Common myeloid progenitor, CD34-positive (primary cell): Measurements from ENCODE around the gene ATF2.

Experiments used
- CTCF ChIA-PET: fragments of 350-600 bp; sonication (Branson Sonifier 250); formaldehyde crosslinking; loops from one replicate; lab custom pipeline; 2021; ENCODE audit warnings: antibody characterized with exemption; lab: Charles Lee
- POLR2A ChIA-PET: fragments of 350-600 bp; sonication (Branson Sonifier 250); formaldehyde crosslinking; loops from one replicate; lab custom pipeline; 2021; ENCODE audit warnings: antibody characterized with exemption; lab: Charles Lee
- DNase-seq, 3 donors: peaks; one replicate each; pipeline versions ENCODE4 v3.0.0 to v3.0.0-alpha.2; 2013
- H3K27ac ChIP-seq, 2 experiments: 1 replicate in 1 of 2; 2 replicates in 1 of 2; pipeline ENCODE4 v1.7.0; 2013; ENCODE audit warnings: inconsistent platforms in 2 of 2, low read length in 2 of 2, mild to moderate bottlenecking in 2 of 2, low read depth in 1 of 2, moderate library complexity in 1 of 2; ENCODE audit not compliant: severe bottlenecking in 2 of 2, insufficient read depth in 1 of 2, poor library complexity in 1 of 2
- H3K27me3 ChIP-seq, 5 experiments: replicated peaks in 2 of 5; 1 replicate in 3 of 5; 2 replicates in 2 of 5; pipeline versions ENCODE4 v1.6.1 to v1.7.0; 2013; ENCODE audit warnings: low read length in 4 of 5, mild to moderate bottlenecking in 2 of 5, moderate library complexity in 2 of 5, inconsistent platforms in 1 of 5; ENCODE audit not compliant: insufficient read depth in 5 of 5, control insufficient read depth in 4 of 5
- H3K36me3 ChIP-seq, 4 experiments: 1 replicate in 2 of 4; 2 replicates in 2 of 4; pipeline versions ENCODE4 v1.6.1 to v1.7.0; 2013; ENCODE audit warnings: low read length in 3 of 4, control low read depth in 1 of 4, mild to moderate bottlenecking in 1 of 4; ENCODE audit not compliant: control insufficient read depth in 4 of 4, insufficient read depth in 4 of 4
- H3K4me1 ChIP-seq, 4 experiments: 1 replicate in 3 of 4; 2 replicates in 1 of 4; pipeline versions ENCODE4 v1.6.1 to v1.7.1; 2013; ENCODE audit warnings: low read length in 3 of 4, mild to moderate bottlenecking in 3 of 4, control low read depth in 1 of 4, inconsistent platforms in 1 of 4, moderate library complexity in 1 of 4; ENCODE audit not compliant: control insufficient read depth in 4 of 4, insufficient read depth in 4 of 4; ENCODE audit errors: control extremely low read depth in 1 of 4
- H3K4me3 ChIP-seq, 7 experiments: 1 replicate in 4 of 7; 2 replicates in 3 of 7; pipeline versions ENCODE4 v1.5.1 to v1.7.0; 2013; ENCODE audit warnings: mild to moderate bottlenecking in 7 of 7, low read length in 6 of 7, moderate library complexity in 6 of 7, inconsistent platforms in 2 of 7, low read depth in 2 of 7, control low read depth in 1 of 7; ENCODE audit not compliant: insufficient read depth in 4 of 7, control insufficient read depth in 1 of 7; ENCODE audit errors: extremely low read depth in 1 of 7
- H3K9me3 ChIP-seq, 5 experiments: 1 replicate in 4 of 5; 2 replicates in 1 of 5; pipeline versions ENCODE4 v1.6.1 to v1.7.1; 2013; ENCODE audit warnings: low read length in 4 of 5, mild to moderate bottlenecking in 2 of 5, inconsistent platforms in 1 of 5, low read depth in 1 of 5, moderate library complexity in 1 of 5; ENCODE audit not compliant: control insufficient read depth in 4 of 5, insufficient read depth in 2 of 5; ENCODE audit errors: control extremely low read depth in 1 of 5
- WGBS: methylation state at CpG from one replicate; pipeline ENCODE4 v1.1.5; 2013; ENCODE audit not compliant: insufficient coverage; 5-methylcytosine and 5-hydroxymethylcytosine counted together

ATF2 gene

GRCh38 chr2:175152242-175152641, 15.8 kb downstream of the ATF2 start:
- DNase-seq: no peak
- Histone ChIP-seq H3K4me3 (no peak overlapping the region), H3K27ac (no peak overlapping the region), H3K27me3 (no peaks in the 10 kb centered on the region), H3K4me1 (no peaks in the 10 kb centered on the region), H3K36me3 (peaks cover 0 to 33% (median 12%) of the 10 kb centered on the region in 4 experiments), H3K9me3 (no peaks in the 10 kb centered on the region)
- CTCF ChIA-PET: interaction anchor here (1.3 kb wide), 1 partner anchor 11 kb away, joined by 4 read pairs; no protein-coding TSS in a partner anchor
- no CpG with 5 or more reads among the region's 2 CpGs for whole genome bisulfite sequencing
- POLR2A ChIA-PET: interaction anchor here (0.7 kb wide), 1 partner anchor 15 kb away, joined by 3 read pairs; no protein-coding TSS in a partner anchor

- Histone ChIP-seq H3K4me3 (no peak overlapping the region), H3K9me3 (no peaks in the 10 kb centered on the region), H3K27me3 (no peaks in the 10 kb centered on the region), H3K27ac (no peak overlapping the region), H3K36me3 (peaks cover 0 to 30% (median 12%) of the 10 kb centered on the region in 4 experiments), H3K4me1 (no peaks in the 10 kb centered on the region)
- ChIA-PET CTCF (interaction anchor here (1.3 kb wide), 1 partner anchor 11 kb away, joined by 4 read pairs; no protein-coding TSS in a partner anchor), POLR2A (interaction anchor here (0.7 kb wide), 1 partner anchor 16 kb away, joined by 3 read pairs; no protein-coding TSS in a partner anchor)
- WGBS: no CpG with 5 or more reads among the region's 1 CpG
- no peak for DNase-seq
These were observed 16.2 kb downstream of the ATF2 start for GRCh38 chr2:175151791-175152190.

GRCh38 chr2:175147186-175147585, 20.8 kb downstream of the ATF2 start:
- Histone ChIP-seq H3K4me1 (no peaks in the 10 kb centered on the region), H3K27me3 (no peaks in the 10 kb centered on the region), H3K9me3 (no peaks in the 10 kb centered on the region), H3K4me3 (no peak overlapping the region), H3K27ac (no peak overlapping the region), H3K36me3 (peaks cover 3 to 24% (median 16%) of the 10 kb centered on the region in 4 experiments)
- no peak for DNase-seq
- CTCF ChIA-PET: no interaction called here
- POLR2A ChIA-PET: no interaction called here
- WGBS: no CpG with 5 or more reads among the region's 4 CpGs

- DNase-seq: no peak
- WGBS: 80% methylated on average over 1 of the region's 2 CpGs
- Histone ChIP-seq H3K27ac (no peak overlapping the region), H3K36me3 (peaks cover 5 to 20% (median 10%) of the 10 kb centered on the region in 4 experiments), H3K4me1 (no peaks in the 10 kb centered on the region), H3K4me3 (no peak overlapping the region), H3K27me3 (no peaks in the 10 kb centered on the region), H3K9me3 (no peaks in the 10 kb centered on the region)
- ChIA-PET POLR2A (no interaction called here), CTCF (interaction anchor here (1.1 kb wide), 1 partner anchor 32 kb away, joined by 3 read pairs; no protein-coding TSS in a partner anchor)
These were observed 24.3 kb downstream of the ATF2 start for GRCh38 chr2:175143678-175144077.

GRCh38 chr2:175143191-175143590, 24.8 kb downstream of the ATF2 start:
- POLR2A ChIA-PET: interaction anchor here (0.6 kb wide), 1 partner anchor 17 kb away, joined by 3 read pairs; no protein-coding TSS in a partner anchor
- no CpG with 5 or more reads among the region's 1 CpG for WGBS

GRCh38 chr2:175140332-175140731, 27.7 kb downstream of the ATF2 start:
- CTCF ChIA-PET: interaction anchor here (1.3 to 1.5 kb wide), 2 partner anchors 11 to 39 kb away, joined by 3 to 4 read pairs; no protein-coding TSS in a partner anchor
- no peak overlapping the region for H3K4me3 ChIP-seq
- no peaks in the 10 kb centered on the region for H3K27me3 ChIP-seq
- no peaks in the 10 kb centered on the region for H3K9me3 ChIP-seq
- POLR2A ChIA-PET: interaction anchor here (0.5 kb wide), 1 partner anchor 274 kb away, joined by 4 read pairs; no protein-coding TSS in a partner anchor
- H3K4me1 ChIP-seq: no peaks in the 10 kb centered on the region
- no peak overlapping the region for H3K27ac ChIP-seq
- DNase-seq: no peak
- WGBS: no CpG with 5 or more reads among the region's 2 CpGs
- peaks cover 6 to 20% (median 11%) of the 10 kb centered on the region in 4 experiments for H3K36me3 ChIP-seq

More at GRCh38 chr2:175143191-175143590, 24.8 kb downstream of the ATF2 start:
- H3K27ac ChIP-seq: no peak overlapping the region
- CTCF ChIA-PET: interaction anchor here (1.1 kb wide), 1 partner anchor 33 kb away, joined by 3 read pairs; no protein-coding TSS in a partner anchor
- peaks cover 9 to 21% (median 10%) of the 10 kb centered on the region in 4 experiments for H3K36me3 ChIP-seq
- H3K4me3 ChIP-seq: no peak overlapping the region
- no peaks in the 10 kb centered on the region for H3K4me1 ChIP-seq
- DNase-seq: no peak
- H3K27me3 ChIP-seq: no peaks in the 10 kb centered on the region
- H3K9me3 ChIP-seq: no peaks in the 10 kb centered on the region

- Histone ChIP-seq H3K4me3 (no peak overlapping the region), H3K9me3 (no peaks in the 10 kb centered on the region), H3K27ac (no peak overlapping the region), H3K4me1 (no peaks in the 10 kb centered on the region), H3K36me3 (peaks cover 10 to 29% (median 15%) of the 10 kb centered on the region in 4 experiments), H3K27me3 (no peaks in the 10 kb centered on the region)
- WGBS: 86% methylated on average over 1 of the region's 2 CpGs
- DNase-seq: no peak
- POLR2A ChIA-PET: no interaction called here
- CTCF ChIA-PET: interaction anchor here (1.0 to 2.0 kb wide), 4 partner anchors 12 to 40 kb away, joined by 3 to 4 read pairs (median 4); no protein-coding TSS in a partner anchor
These were observed 30.2 kb downstream of the ATF2 start for GRCh38 chr2:175137793-175138192.
